HepG2 (cell line): ENCODE measurements around the gene SLC6A12. TPM values are rescaled to one million over a fixed set of nuclear protein-coding genes. Genes with fewer than 3 reads are reported as not detected.

ENCODE experiments used
- ATF1 ChIP-seq: IDR thresholded peaks from 2 replicates; pipeline ENCODE4 v1.6.1; 2016; ENCODE audit warnings: mild to moderate bottlenecking, control low read depth
- LCORL ChIP-seq, 2 experiments: fragments of 450-650 bp in 1 of 2; sonication (generic) in 1 of 2; formaldehyde crosslinking in 1 of 2; IDR thresholded peaks; 2 replicates each; pipeline versions ENCODE4 v1.5.0 to v1.6.1; 2017 to 2020; ENCODE audit warnings: antibody characterized with exemption in 1 of 2, missing genetic modification reagents in 1 of 2
- MYPOP ChIP-seq: sonication (generic); formaldehyde crosslinking; IDR thresholded peaks from 2 replicates; pipeline ENCODE4 v1.8.1; 2023; ENCODE audit warnings: mild to moderate bottlenecking, moderate library complexity, missing genetic modification reagents
- NR2F1 ChIP-seq, 2 experiments: fragments of 450-650 bp in 1 of 2; formaldehyde crosslinking in 1 of 2; IDR thresholded peaks; 2 replicates each; pipeline versions ENCODE4 v1.5.0 to v1.6.1; 2016 to 2020; ENCODE audit warnings: mild to moderate bottlenecking in 1 of 2, missing compliant biosample characterization in 1 of 2, missing genetic modification reagents in 1 of 2, moderate library complexity in 1 of 2
- PHF21A ChIP-seq: sonication (generic); formaldehyde crosslinking; IDR thresholded peaks from 2 replicates; pipeline ENCODE4 v1.5.0; 2020; ENCODE audit warnings: mild to moderate bottlenecking, missing genetic modification reagents
- SALL1 ChIP-seq: sonication (generic); formaldehyde crosslinking; IDR thresholded peaks from 2 replicates; pipeline ENCODE4 v1.8.0; 2022; ENCODE audit warnings: mild to moderate bottlenecking, missing genetic modification reagents
- ZFP41 ChIP-seq: sonication (generic); formaldehyde crosslinking; IDR thresholded peaks from 2 replicates; pipeline ENCODE4 v1.4.0; 2020; ENCODE audit warnings: mild to moderate bottlenecking, missing genetic modification reagents, borderline replicate concordance
- ZFY ChIP-seq: sonication (generic); formaldehyde crosslinking; IDR thresholded peaks from 2 replicates; pipeline ENCODE4 v1.4.0; 2020; ENCODE audit warnings: missing genetic modification reagents
- ZNF296 ChIP-seq: sonication (generic); formaldehyde crosslinking; conservative IDR thresholded peaks from 2 replicates; pipeline ENCODE4 v1.5.0; 2020; ENCODE audit warnings: mild to moderate bottlenecking, missing genetic modification reagents
- ZNF333 ChIP-seq: sonication (generic); formaldehyde crosslinking; IDR thresholded peaks from 2 replicates; pipeline ENCODE4 v1.4.0; 2020; ENCODE audit warnings: mild to moderate bottlenecking, missing genetic modification reagents, borderline replicate concordance
- ZNF543 ChIP-seq: sonication (generic); formaldehyde crosslinking; IDR thresholded peaks from 2 replicates; pipeline ENCODE4 v1.4.0; 2020; ENCODE audit warnings: mild to moderate bottlenecking, missing genetic modification reagents
- polyA plus RNA-seq, 8 experiments: library from polyadenylated mRNA; depleted of rRNA in 3 of 8; stranded (reverse) in 7 of 8; unstranded in 1 of 8; fragments of >200 nt; fragmentation: Illumina TruSeq in 4 of 8; extraction: Trizol in 4 of 8; gene quantifications; 2 replicates each; pipeline versions ENCODE4 v1.2.1 to v1.2.3, GENCODE V29; 2011 to 2016; ENCODE audit warnings: low read depth in 4 of 8, missing spikeins in 1 of 8, mixed read lengths in 1 of 8; ENCODE audit not compliant: insufficient read depth in 1 of 8
- total RNA-seq, 5 experiments: library from RNA; depleted of rRNA; stranded (reverse); fragments of >200 nt; fragmentation: Illumina TruSeq; extraction: Trizol; gene quantifications; 2 replicates each; pipeline ENCODE4 v1.2.3, GENCODE V29; 2016; ENCODE audit warnings: low read depth in 1 of 5
- TF ChIP-seq, protein P1 (sequence below): IDR thresholded peaks from 2 replicates; pipeline ENCODE4 v1.6.1; 2016; ENCODE audit warnings: low read depth, control low read depth
- TF ChIP-seq, protein P2 (sequence below): sonication (generic); formaldehyde crosslinking; IDR thresholded peaks from 2 replicates; pipeline ENCODE4 v1.4.0; 2020; ENCODE audit warnings: missing genetic modification reagents

The SLC6A12 gene
- total and polyA plus RNA-seq, 2 of the 13 experiments (the other 11 are each of a cell fraction or from before 2014, with no cell fraction given), result 3.7 to 18.8 TPM

- no peak for TF ChIP-seq LCORL (IDR thresholded peaks at IDR 0.05)
- peak; percentile 44; the same call in 1 of the 2 replicates for TF ChIP-seq LCORL (CRISPR knock-in tag; IDR thresholded peaks at IDR 0.05)
- no peak for TF ChIP-seq ZNF333 (CRISPR knock-in tag)
- 0 out of 2 replicates have a peak, but pooled peaks have one; percentile 43 for TF ChIP-seq ZFP41 (CRISPR knock-in tag)
- TF ChIP-seq, protein P1, sequence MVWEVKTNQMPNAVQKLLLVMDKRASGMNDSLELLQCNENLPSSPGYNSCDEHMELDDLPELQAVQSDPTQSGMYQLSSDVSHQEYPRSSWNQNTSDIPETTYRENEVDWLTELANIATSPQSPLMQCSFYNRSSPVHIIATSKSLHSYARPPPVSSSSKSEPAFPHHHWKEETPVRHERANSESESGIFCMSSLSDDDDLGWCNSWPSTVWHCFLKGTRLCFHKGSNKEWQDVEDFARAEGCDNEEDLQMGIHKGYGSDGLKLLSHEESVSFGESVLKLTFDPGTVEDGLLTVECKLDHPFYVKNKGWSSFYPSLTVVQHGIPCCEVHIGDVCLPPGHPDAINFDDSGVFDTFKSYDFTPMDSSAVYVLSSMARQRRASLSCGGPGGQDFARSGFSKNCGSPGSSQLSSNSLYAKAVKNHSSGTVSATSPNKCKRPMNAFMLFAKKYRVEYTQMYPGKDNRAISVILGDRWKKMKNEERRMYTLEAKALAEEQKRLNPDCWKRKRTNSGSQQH (CRISPR knock-in tag), result no peak
- TF ChIP-seq ZFY (CRISPR knock-in tag), result peak; percentile 28; the same call in 1 of the 2 replicates
- TF ChIP-seq, protein P2, sequence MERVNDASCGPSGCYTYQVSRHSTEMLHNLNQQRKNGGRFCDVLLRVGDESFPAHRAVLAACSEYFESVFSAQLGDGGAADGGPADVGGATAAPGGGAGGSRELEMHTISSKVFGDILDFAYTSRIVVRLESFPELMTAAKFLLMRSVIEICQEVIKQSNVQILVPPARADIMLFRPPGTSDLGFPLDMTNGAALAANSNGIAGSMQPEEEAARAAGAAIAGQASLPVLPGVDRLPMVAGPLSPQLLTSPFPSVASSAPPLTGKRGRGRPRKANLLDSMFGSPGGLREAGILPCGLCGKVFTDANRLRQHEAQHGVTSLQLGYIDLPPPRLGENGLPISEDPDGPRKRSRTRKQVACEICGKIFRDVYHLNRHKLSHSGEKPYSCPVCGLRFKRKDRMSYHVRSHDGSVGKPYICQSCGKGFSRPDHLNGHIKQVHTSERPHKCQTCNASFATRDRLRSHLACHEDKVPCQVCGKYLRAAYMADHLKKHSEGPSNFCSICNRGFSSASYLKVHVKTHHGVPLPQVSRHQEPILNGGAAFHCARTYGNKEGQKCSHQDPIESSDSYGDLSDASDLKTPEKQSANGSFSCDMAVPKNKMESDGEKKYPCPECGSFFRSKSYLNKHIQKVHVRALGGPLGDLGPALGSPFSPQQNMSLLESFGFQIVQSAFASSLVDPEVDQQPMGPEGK (CRISPR knock-in tag), result peak; percentile 55
- no peak for TF ChIP-seq ATF1
- TF ChIP-seq MYPOP (CRISPR knock-in tag), result no peak
- TF ChIP-seq PHF21A (CRISPR knock-in tag), result peak; percentile 19; the same call in 1 of the 2 replicates
- no peak for TF ChIP-seq ZNF296 (CRISPR knock-in tag)
- no peak for TF ChIP-seq ZNF543 (CRISPR knock-in tag)
- peak; percentile 34 to 37; a peak in 2 of 4 replicates for TF ChIP-seq NR2F1 (CRISPR knock-in tag; IDR thresholded peaks at IDR 0.05)
- TF ChIP-seq SALL1, result peak; percentile 19; the same call in 1 of the 2 replicates
- TF ChIP-seq, all 625 proteins: peak for 27
These were observed 37.4 kb downstream of the SLC6A12 start (continued) for GRCh38 chr12:176321-177181.
